Cardiac septum (tissue), 1 donor: ENCODE results near the gene B3GALT5. TPM values are rescaled to one million over a fixed set of nuclear protein-coding genes. Genes with fewer than 3 reads are reported as not detected.
"Not testable (repeated sequence)": the region's sequence is repeated elsewhere in the genome, so short reads cannot be mapped to it uniquely, and the experiment has no call there.

Experiments used
- DNase-seq: peaks from one replicate; pipeline ENCODE4 v3.0.0-alpha.2; 2020; ENCODE audit warnings: low spot score
- intact Hi-C: fragments of 100-400 bp; cut with DNase I; formaldehyde crosslinking; loops from one replicate; pipeline ENCODE4 v1.14.0; 2022
- total RNA-seq: library from RNA; stranded (reverse); fragmentation: NEBNext Ultra II Directional; extraction: Animal tissue kit (Norgen Biotek cat#: 25700); gene quantifications from one replicate; pipeline ENCODE4 v1.2.1, GENCODE V29; 2021
- donor health status: DM: no; HTN: no; CAD: no.

Gene B3GALT5
- total RNA-seq, 1 donor from 2014 or later, result 0.65 TPM

- no peak for DNase-seq
- intact Hi-C loops, result loop anchor here (2.0 kb wide), 1 partner anchor 15 kb away; no protein-coding TSS in a partner anchor
Measured at GRCh38 chr21:39675993-39676661, 63.4 kb downstream of the B3GALT5 start.

GRCh38 chr21:39680216-39680615 lies 67.5 kb downstream of the B3GALT5 start:
- DNase-seq, result no peak
- intact Hi-C loops, result no loop called here

- intact Hi-C loops, result no loop called here
- no peak for DNase-seq
Measured at GRCh38 chr21:39681257-39681656, 68.5 kb downstream of the B3GALT5 start.

GRCh38 chr21:39681845-39682244 lies 69.1 kb downstream of the B3GALT5 start:
- intact Hi-C loops, result no loop called here
- no peak for DNase-seq

GRCh38 chr21:39685236-39685635 lies 72.5 kb downstream of the B3GALT5 start:
- intact Hi-C loops, result no loop called here
- no peak for DNase-seq

GRCh38 chr21:39685991-39686390 lies 73.3 kb downstream of the B3GALT5 start:
- intact Hi-C loops, result no loop called here
- DNase-seq, result no peak

- intact Hi-C loops, result no loop called here
- DNase-seq, result no peak
Measured at GRCh38 chr21:39686646-39687468, 74.1 kb downstream of the B3GALT5 start.

- DNase-seq, result no peak
- intact Hi-C loops, result no loop called here
Measured at GRCh38 chr21:39688010-39688409, 75.3 kb downstream of the B3GALT5 start.

GRCh38 chr21:39689860-39690259 lies 77.1 kb downstream of the B3GALT5 start:
- DNase-seq, intact Hi-C loops: not testable (repeated sequence)

- intact Hi-C loops, result no loop called here
- DNase-seq, result no peak
Measured at GRCh38 chr21:39690454-39690853, 77.7 kb downstream of the B3GALT5 start.

GRCh38 chr21:39694750-39695149 lies 82.0 kb downstream of the B3GALT5 start:
- DNase-seq, result no peak
- intact Hi-C loops, result no loop called here

- intact Hi-C loops, result no loop called here
- DNase-seq, result no peak
Measured at GRCh38 chr21:39696196-39696595, 83.5 kb downstream of the B3GALT5 start.

- no peak for DNase-seq
- intact Hi-C loops, result no loop called here
Measured at GRCh38 chr21:39696618-39697017, 83.9 kb downstream of the B3GALT5 start.

- intact Hi-C loops, result no loop called here
- DNase-seq, result no peak
Measured at GRCh38 chr21:39700318-39700717, 87.6 kb downstream of the B3GALT5 start.

- no peak for DNase-seq
- intact Hi-C loops, result no loop called here
Measured at GRCh38 chr21:39703578-39703977, 90.8 kb downstream of the B3GALT5 start.

GRCh38 chr21:39705849-39706248 lies 93.1 kb downstream of the B3GALT5 start:
- no peak for DNase-seq
- intact Hi-C loops, result no loop called here

- intact Hi-C loops, result no loop called here
- no peak for DNase-seq
Measured at GRCh38 chr21:39707316-39707715, 94.6 kb downstream of the B3GALT5 start.

GRCh38 chr21:39710866-39711265 lies 98.1 kb downstream of the B3GALT5 start:
- no peak for DNase-seq
- intact Hi-C loops, result no loop called here

- DNase-seq, result no peak
- intact Hi-C loops, result no loop called here
Measured at GRCh38 chr21:39712273-39712672, 99.5 kb downstream of the B3GALT5 start.

- intact Hi-C loops, result no loop called here
Measured at GRCh38 chr21:39712976-39713375, 100.2 kb downstream of the B3GALT5 start.

GRCh38 chr21:39713905-39714304 lies 101.2 kb downstream of the B3GALT5 start:
- no peak for DNase-seq
- intact Hi-C loops, result no loop called here

More at GRCh38 chr21:39712976-39713375, 100.2 kb downstream of the B3GALT5 start:
- DNase-seq, result no peak
